A549 (cell line): ENCODE results near the gene ANKRD40CL. TPM values are rescaled to one million over a fixed set of nuclear protein-coding genes. Genes with fewer than 3 reads are reported as not detected.

Experiments
- ATAC-seq, 2 experiments: fragments of 200-7000 bp in 1 of 2; fragments of >200 bp in 1 of 2; cut with Nextera tagmentation in 1 of 2; cut with Tn5 transposase in 1 of 2; 3 replicates each; pipeline versions ENCODE4 v1.8.0 to v1.9.1; 2018 to 2020; ENCODE audit warnings: mild to moderate bottlenecking in 1 of 2, moderate library complexity in 1 of 2
- CTCF ChIA-PET: fragments of 300-600 bp; sonication (Branson Sonifier 250); formaldehyde crosslinking; extraction: SDS; loops from one replicate; lab custom pipeline; 2021; ENCODE audit warnings: antibody characterized with exemption, inconsistent platforms; lab: Yijun Ruan, JAX
- POLR2A ChIA-PET: fragments of 350-600 bp; formaldehyde crosslinking; extraction: SDS; loops from one replicate; lab custom pipeline; 2021; ENCODE audit warnings: antibody characterized with exemption, inconsistent platforms; lab: Yijun Ruan, JAX
- DNase-seq, 2 experiments: peaks; one replicate each; pipeline versions ENCODE4 v3.0.0 to v3.0.0-alpha.2; 2011 to 2016; ENCODE audit warnings: low read depth in 1 of 2, low spot score in 1 of 2
- FAIRE-seq: peaks from 2 replicates; lab custom pipeline; 2011; peaks lifted over from hg19 to GRCh38; lab: Jason Lieb, UNC
- H3K27ac ChIP-seq, 2 experiments: fragments of >200 bp; sonication (Bioruptor Twin); formaldehyde crosslinking; 3 replicates each; pipeline ENCODE4 v1.5.1; 2016 to 2017
- H3K4me1 ChIP-seq: fragments of >200 bp; sonication (Bioruptor Twin); formaldehyde crosslinking; 3 replicates; pipeline ENCODE4 v1.6.1; 2016
- H3K4me2 ChIP-seq: fragments of >200 bp; sonication (Bioruptor Twin); formaldehyde crosslinking; 3 replicates; pipeline ENCODE4 v1.6.1; 2016
- H3K4me3 ChIP-seq: fragments of >200 bp; sonication (Bioruptor Twin); formaldehyde crosslinking; 3 replicates; pipeline ENCODE4 v1.5.1; 2016
- H3K9me3 ChIP-seq: fragments of >200 bp; sonication (Bioruptor Twin); formaldehyde crosslinking; 3 replicates; pipeline ENCODE4 v1.6.1; 2016
- BHLHE40 ChIP-seq: IDR thresholded peaks from 2 replicates; pipeline ENCODE4 v1.6.1; 2012; ENCODE audit warnings: low read depth, low read length, inconsistent platforms
- CBX2 ChIP-seq: fragments of 200-600 bp; sonication (generic); IDR thresholded peaks from 2 replicates; pipeline ENCODE4 v1.6.1; 2016; ENCODE audit warnings: low read depth, mild to moderate bottlenecking, borderline replicate concordance
- CBX8 ChIP-seq: fragments of 200-600 bp; sonication (generic); IDR thresholded peaks from 2 replicates; pipeline ENCODE4 v1.6.1; 2016
- CEBPB ChIP-seq, 2 experiments: fragments of >200 bp in 1 of 2; sonication (Bioruptor Twin) in 1 of 2; formaldehyde crosslinking in 1 of 2; IDR thresholded peaks; 2 replicates each; pipeline ENCODE4 v1.6.1; 2012 to 2016
- EP300 ChIP-seq, 2 experiments: fragments of >200 bp; sonication (Bioruptor Twin); formaldehyde crosslinking; IDR thresholded peaks; 2 replicates in 1 of 2; 3 replicates in 1 of 2; pipeline ENCODE4 v1.6.1; 2016 to 2017
- FOSL2 ChIP-seq, 2 experiments: fragments of 450-650 bp in 1 of 2; fragments of >200 bp in 1 of 2; sonication (Bioruptor Twin) in 1 of 2; formaldehyde crosslinking; IDR thresholded peaks; 2 replicates each; pipeline versions ENCODE4 v1.5.0 to v1.6.1; 2016 to 2020; ENCODE audit warnings: mild to moderate bottlenecking in 1 of 2, moderate library complexity in 1 of 2
- FOXS1 ChIP-seq: fragments of 250-450 bp; sonication (Bioruptor Pico); IDR thresholded peaks from 2 replicates; pipeline ENCODE4 v1.5.0; 2020; ENCODE audit warnings: mild to moderate bottlenecking, moderate library complexity
- GATA3 ChIP-seq: IDR thresholded peaks from 2 replicates; pipeline ENCODE4 v1.6.1; 2012; ENCODE audit warnings: borderline replicate concordance
- HDAC2 ChIP-seq: fragments of 200-600 bp; sonication (generic); IDR thresholded peaks from 2 replicates; pipeline ENCODE4 v1.6.1; 2016
- HEYL ChIP-seq: fragments of 250-450 bp; sonication (Bioruptor Pico); IDR thresholded peaks from 2 replicates; pipeline ENCODE4 v1.8.0; 2021; ENCODE audit warnings: mild to moderate bottlenecking, moderate library complexity
- HOXB13 ChIP-seq: fragments of 250-450 bp; sonication (Bioruptor Pico); IDR thresholded peaks from 2 replicates; pipeline ENCODE4 v1.5.0; 2020; ENCODE audit warnings: low read depth, mild to moderate bottlenecking, moderate library complexity
- HOXB5 ChIP-seq: fragments of 250-450 bp; sonication (Bioruptor Pico); IDR thresholded peaks from 2 replicates; pipeline ENCODE4 v1.5.0; 2020; ENCODE audit warnings: mild to moderate bottlenecking, moderate library complexity
- JUNB ChIP-seq: fragments of >200 bp; sonication (Bioruptor Twin); formaldehyde crosslinking; IDR thresholded peaks from 2 replicates; pipeline ENCODE4 v1.6.1; 2016
- MAZ ChIP-seq: fragments of 150-350 bp; IDR thresholded peaks from 2 replicates; pipeline ENCODE4 v1.6.1; 2014; ENCODE audit warnings: antibody characterized with exemption, low read depth, low read length, borderline replicate concordance
- PBX3 ChIP-seq: IDR thresholded peaks from 2 replicates; pipeline ENCODE4 v1.6.1; 2012
- POLR2A ChIP-seq: IDR thresholded peaks from 2 replicates; pipeline ENCODE4 v1.6.1; 2012; ENCODE audit warnings: mild to moderate bottlenecking, low read length
- RAD21 ChIP-seq, 2 experiments: fragments of >200 bp in 1 of 2; sonication (Bioruptor Twin) in 1 of 2; formaldehyde crosslinking in 1 of 2; IDR thresholded peaks in 1 of 2; conservative IDR thresholded peaks in 1 of 2; 2 replicates in 1 of 2; 3 replicates in 1 of 2; pipeline ENCODE4 v1.6.1; 2012 to 2018; ENCODE audit warnings: inconsistent platforms in 1 of 2
- RFX5 ChIP-seq: fragments of 450-650 bp; IDR thresholded peaks from 2 replicates; pipeline ENCODE4 v1.7.1; 2014; ENCODE audit warnings: antibody characterized with exemption, mild to moderate bottlenecking, moderate library complexity
- SMC3 ChIP-seq: fragments of >200 bp; sonication (Bioruptor Twin); formaldehyde crosslinking; IDR thresholded peaks from 3 replicates; pipeline ENCODE4 v1.6.1; 2018; ENCODE audit warnings: inconsistent platforms
- SREBF2 ChIP-seq: fragments of 450-650 bp; IDR thresholded peaks from 2 replicates; pipeline ENCODE4 v1.6.1; 2014; ENCODE audit warnings: mild to moderate bottlenecking, moderate library complexity
- TP53 ChIP-seq: fragments of 250-450 bp; sonication (Bioruptor Pico); IDR thresholded peaks from 2 replicates; pipeline ENCODE4 v1.5.0; 2021; ENCODE audit warnings: mild to moderate bottlenecking, moderate library complexity
- ZC3H11A ChIP-seq: fragments of 450-650 bp; IDR thresholded peaks from 2 replicates; pipeline ENCODE4 v1.6.1; 2014; ENCODE audit warnings: antibody characterized with exemption, mild to moderate bottlenecking
- ZFP36 ChIP-seq: fragments of 450-650 bp; IDR thresholded peaks from 2 replicates; pipeline ENCODE4 v1.6.1; 2014; ENCODE audit warnings: borderline replicate concordance; ENCODE audit not compliant: partially characterized antibody
- ZNF302 ChIP-seq: fragments of 250-450 bp; sonication (Bioruptor Pico); IDR thresholded peaks from 2 replicates; pipeline ENCODE4 v1.9.0; 2021; ENCODE audit warnings: inconsistent platforms, mild to moderate bottlenecking, moderate library complexity
- ZSCAN20 ChIP-seq: fragments of 250-450 bp; sonication (Bioruptor Pico); IDR thresholded peaks from 2 replicates; pipeline ENCODE4 v1.8.0; 2022; ENCODE audit warnings: mild to moderate bottlenecking, moderate library complexity
- WGBS: methylation state at CpG from one replicate; pipeline ENCODE4 v1.1.6; 2017; ENCODE audit errors: missing lambda C conversion rate; 5-methylcytosine and 5-hydroxymethylcytosine counted together
- polyA plus RNA-seq, 4 experiments: library from polyadenylated mRNA; depleted of rRNA in 3 of 4; stranded (reverse); fragments of >200 nt; fragmentation: RNase III in 1 of 4; extraction: RNeasy Plus Mini Kit Qiagen cat#74134 plus additional on column Dnase treatment in 1 of 4; gene quantifications; 2 replicates in 3 of 4; 3 replicates in 1 of 4; pipeline ENCODE4 v1.2.3, GENCODE V29; 2011 to 2017
- TF ChIP-seq, protein P1 (sequence below): fragments of >200 bp; sonication (Bioruptor Twin); formaldehyde crosslinking; IDR thresholded peaks from 3 replicates; pipeline ENCODE4 v1.6.1; 2016
- TF ChIP-seq, protein P2 (sequence below): fragments of 250-450 bp; sonication (Bioruptor Pico); IDR thresholded peaks from 2 replicates; pipeline ENCODE4 v1.5.0; 2021; ENCODE audit warnings: mild to moderate bottlenecking, moderate library complexity, borderline replicate concordance
- TF ChIP-seq, protein P3 (sequence below): fragments of 250-450 bp; sonication (Bioruptor Pico); IDR thresholded peaks from 2 replicates; pipeline ENCODE4 v1.5.0; 2020; ENCODE audit warnings: low read depth, mild to moderate bottlenecking, moderate library complexity

ANKRD40CL gene
- polyA plus RNA-seq, 2 of the 4 experiments (the other 2 are of a cell fraction) = 0.13 to 0.18 TPM

- H3K4me1 ChIP-seq = peaks cover 8% of the 10 kb centered on the region
- H3K27ac ChIP-seq = no peak overlapping the region
- ATAC-seq (no peak), FAIRE-seq (no peak), DNase-seq (no peak)
- no peaks in the 10 kb centered on the region for H3K9me3 ChIP-seq
- H3K4me2 ChIP-seq = no peak overlapping the region
- WGBS = 88% methylated on average over 3 of the region's 3 CpGs
- no peak overlapping the region for H3K4me3 ChIP-seq
- ChIA-PET POLR2A (no interaction called here), CTCF (interaction anchor here (0.6 to 16.5 kb wide), 13 partner anchors 8 to 360 kb away, joined by 3 to 162 read pairs (median 17); partner anchors contain the start of gene WFIKKN2)
- TF ChIP-seq SREBF2 (no peak), HDAC2 (no peak), CBX8 (no peak), CEBPB (IDR thresholded peaks at IDR 0.05) (no peak), TP53 (no peak), RAD21 (conservative IDR thresholded peaks at IDR 0.05 in 1 of 2, IDR thresholded peaks at IDR 0.05 in 1 of 2) (no peak), GATA3 (no peak), JUNB (no peak), EP300 (IDR thresholded peaks at IDR 0.05) (no peak), ZNF302 (no peak), PBX3 (no peak)
- TF ChIP-seq, protein P1, sequence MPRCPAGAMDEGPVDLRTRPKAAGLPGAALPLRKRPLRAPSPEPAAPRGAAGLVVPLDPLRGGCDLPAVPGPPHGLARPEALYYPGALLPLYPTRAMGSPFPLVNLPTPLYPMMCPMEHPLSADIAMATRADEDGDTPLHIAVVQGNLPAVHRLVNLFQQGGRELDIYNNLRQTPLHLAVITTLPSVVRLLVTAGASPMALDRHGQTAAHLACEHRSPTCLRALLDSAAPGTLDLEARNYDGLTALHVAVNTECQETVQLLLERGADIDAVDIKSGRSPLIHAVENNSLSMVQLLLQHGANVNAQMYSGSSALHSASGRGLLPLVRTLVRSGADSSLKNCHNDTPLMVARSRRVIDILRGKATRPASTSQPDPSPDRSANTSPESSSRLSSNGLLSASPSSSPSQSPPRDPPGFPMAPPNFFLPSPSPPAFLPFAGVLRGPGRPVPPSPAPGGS = no peak
Observed at GRCh38 chr17:50815400-50815799, 48.1 kb upstream of the ANKRD40CL start.

GRCh38 chr17:50813583-50813982 is 46.3 kb upstream of the ANKRD40CL start:
- POLR2A ChIA-PET = no interaction called here
- DNase-seq (no peak), FAIRE-seq (no peak), ATAC-seq (no peak)
- Histone ChIP-seq H3K4me1 (peaks cover 8% of the 10 kb centered on the region), H3K9me3 (no peaks in the 10 kb centered on the region), H3K27ac (no peak overlapping the region), H3K4me2 (no peak overlapping the region), H3K4me3 (no peak overlapping the region)
- CTCF ChIA-PET = interaction anchor here (1.1 to 16.5 kb wide), 5 partner anchors 15 to 340 kb away, joined by 3 to 162 read pairs (median 101); partner anchors contain the start of genes NME1 and WFIKKN2
- no peak for TF ChIP-seq MAZ
- TF ChIP-seq ZFP36 = no peak
- no peak for TF ChIP-seq HOXB5 (CRISPR knock-in tag)
- no peak for TF ChIP-seq GATA3

DNA sequence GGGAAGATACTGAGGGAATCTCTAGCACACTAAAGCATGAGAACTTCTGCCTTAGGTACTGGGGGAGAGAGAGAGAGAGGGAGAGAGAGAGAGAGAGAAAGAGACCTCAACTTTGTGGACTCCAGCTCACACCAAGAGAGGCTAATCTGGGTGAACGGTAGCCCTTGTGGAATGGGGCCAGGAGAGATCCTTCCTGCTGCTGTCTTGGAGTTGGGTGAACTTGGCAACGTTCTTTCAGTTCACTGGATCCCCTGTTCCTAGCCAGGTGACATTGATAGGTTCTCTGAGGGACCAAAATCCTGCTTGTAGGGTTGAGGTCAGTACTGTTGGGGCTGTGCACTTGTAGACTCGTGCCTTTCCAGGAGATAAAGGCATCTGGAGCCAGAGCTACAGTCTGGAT is 41.6 kb upstream of the ANKRD40CL start:
- no peak overlapping the region for H3K4me3 ChIP-seq
- WGBS = 40% methylated on average over 3 of the region's 3 CpGs
- no peak for DNase-seq
- H3K4me2 ChIP-seq = no peak overlapping the region
- POLR2A ChIA-PET = no interaction called here
- TF ChIP-seq GATA3 = no peak
- TF ChIP-seq BHLHE40 = no peak
- no peak for TF ChIP-seq TP53
- TF ChIP-seq POLR2A = no peak
- TF ChIP-seq CBX2 = no peak
- TF ChIP-seq ZC3H11A = no peak
- TF ChIP-seq, protein P2, sequence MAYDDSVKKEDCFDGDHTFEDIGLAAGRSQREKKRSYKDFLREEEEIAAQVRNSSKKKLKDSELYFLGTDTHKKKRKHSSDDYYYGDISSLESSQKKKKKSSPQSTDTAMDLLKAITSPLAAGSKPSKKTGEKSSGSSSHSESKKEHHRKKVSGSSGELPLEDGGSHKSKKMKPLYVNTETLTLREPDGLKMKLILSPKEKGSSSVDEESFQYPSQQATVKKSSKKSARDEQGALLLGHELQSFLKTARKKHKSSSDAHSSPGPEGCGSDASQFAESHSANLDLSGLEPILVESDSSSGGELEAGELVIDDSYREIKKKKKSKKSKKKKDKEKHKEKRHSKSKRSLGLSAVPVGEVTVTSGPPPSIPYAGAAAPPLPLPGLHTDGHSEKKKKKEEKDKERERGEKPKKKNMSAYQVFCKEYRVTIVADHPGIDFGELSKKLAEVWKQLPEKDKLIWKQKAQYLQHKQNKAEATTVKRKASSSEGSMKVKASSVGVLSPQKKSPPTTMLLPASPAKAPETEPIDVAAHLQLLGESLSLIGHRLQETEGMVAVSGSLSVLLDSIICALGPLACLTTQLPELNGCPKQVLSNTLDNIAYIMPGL (CRISPR knock-in tag) = no peak
- TF ChIP-seq, protein P3, sequence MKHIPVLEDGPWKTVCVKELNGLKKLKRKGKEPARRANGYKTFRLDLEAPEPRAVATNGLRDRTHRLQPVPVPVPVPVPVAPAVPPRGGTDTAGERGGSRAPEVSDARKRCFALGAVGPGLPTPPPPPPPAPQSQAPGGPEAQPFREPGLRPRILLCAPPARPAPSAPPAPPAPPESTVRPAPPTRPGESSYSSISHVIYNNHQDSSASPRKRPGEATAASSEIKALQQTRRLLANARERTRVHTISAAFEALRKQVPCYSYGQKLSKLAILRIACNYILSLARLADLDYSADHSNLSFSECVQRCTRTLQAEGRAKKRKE (CRISPR knock-in tag) = no peak
- no peak for TF ChIP-seq HOXB13 (CRISPR knock-in tag)
- no peak for TF ChIP-seq FOSL2 (IDR thresholded peaks at IDR 0.05)
- no peak for TF ChIP-seq FOSL2 (CRISPR knock-in tag; IDR thresholded peaks at IDR 0.05)
- TF ChIP-seq SMC3 = no peak
- TF ChIP-seq PBX3 = no peak
- no peak for TF ChIP-seq CEBPB (IDR thresholded peaks at IDR 0.05)
- TF ChIP-seq FOXS1 (CRISPR knock-in tag) = no peak
- TF ChIP-seq RFX5 = no peak
- no peak for TF ChIP-seq HEYL
- TF ChIP-seq ZSCAN20 (CRISPR knock-in tag) = no peak
- ATAC-seq = 0 out of 6 replicates have a peak, but pooled peaks of 1 of the 2 experiments have one; percentile 16
- no peaks in the 10 kb centered on the region; the same call in 2 of the 3 replicates for H3K4me1 ChIP-seq
- CTCF ChIA-PET = interaction anchor here (0.6 to 10.9 kb wide), 6 partner anchors 8 to 284 kb away, joined by 3 to 100 read pairs (median 4); no protein-coding TSS in a partner anchor
- H3K9me3 ChIP-seq = no peaks in the 10 kb centered on the region
- no peak for FAIRE-seq
- no peak overlapping the region for H3K27ac ChIP-seq
